Keratinocyte (primary cell): ENCODE measurements around the gene SPATA16.

Experiments
- EZH2 ChIP-seq: IDR thresholded peaks from one replicate; pipeline ENCODE4 v1.6.1; 2012; ENCODE audit warnings: inconsistent platforms, mild to moderate bottlenecking, low read length, moderate library complexity
- TF ChIP-seq, protein P1 (sequence below), 3 experiments: IDR thresholded peaks in 1 of 3; conservative IDR thresholded peaks in 1 of 3; optimal IDR thresholded peaks in 1 of 3; 2 replicates in 2 of 3; 3 replicates in 1 of 3; pipeline versions ENCODE3 to v1.5.1; 2011; ENCODE audit warnings: low read length in 3 of 3, mild to moderate bottlenecking in 3 of 3, moderate library complexity in 2 of 3, control low read depth in 1 of 3, inconsistent platforms in 1 of 3; ENCODE audit not compliant: insufficient read depth in 2 of 3; ENCODE audit errors: extremely low read depth in 1 of 3

DNA sequence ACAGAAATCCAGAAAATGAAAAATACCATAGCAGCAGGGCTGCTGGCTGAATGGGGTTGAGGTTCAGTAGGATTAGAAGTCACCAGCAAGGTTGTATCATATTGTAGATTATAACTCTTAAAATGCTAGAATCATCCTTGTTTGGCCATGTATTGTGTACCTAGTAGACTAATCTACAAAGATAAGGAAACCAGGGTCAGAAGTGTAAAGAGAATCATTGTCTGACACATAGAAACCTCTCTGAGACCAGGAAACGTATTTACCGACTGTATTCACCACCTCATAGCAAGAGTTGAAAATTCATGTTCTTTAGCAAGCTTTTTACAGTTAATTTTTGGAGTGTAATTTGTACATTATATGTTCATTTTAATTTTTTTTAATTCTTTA is 221.7 kb downstream of the SPATA16 start:
- TF ChIP-seq EZH2: no peak
- TF ChIP-seq, protein P1, sequence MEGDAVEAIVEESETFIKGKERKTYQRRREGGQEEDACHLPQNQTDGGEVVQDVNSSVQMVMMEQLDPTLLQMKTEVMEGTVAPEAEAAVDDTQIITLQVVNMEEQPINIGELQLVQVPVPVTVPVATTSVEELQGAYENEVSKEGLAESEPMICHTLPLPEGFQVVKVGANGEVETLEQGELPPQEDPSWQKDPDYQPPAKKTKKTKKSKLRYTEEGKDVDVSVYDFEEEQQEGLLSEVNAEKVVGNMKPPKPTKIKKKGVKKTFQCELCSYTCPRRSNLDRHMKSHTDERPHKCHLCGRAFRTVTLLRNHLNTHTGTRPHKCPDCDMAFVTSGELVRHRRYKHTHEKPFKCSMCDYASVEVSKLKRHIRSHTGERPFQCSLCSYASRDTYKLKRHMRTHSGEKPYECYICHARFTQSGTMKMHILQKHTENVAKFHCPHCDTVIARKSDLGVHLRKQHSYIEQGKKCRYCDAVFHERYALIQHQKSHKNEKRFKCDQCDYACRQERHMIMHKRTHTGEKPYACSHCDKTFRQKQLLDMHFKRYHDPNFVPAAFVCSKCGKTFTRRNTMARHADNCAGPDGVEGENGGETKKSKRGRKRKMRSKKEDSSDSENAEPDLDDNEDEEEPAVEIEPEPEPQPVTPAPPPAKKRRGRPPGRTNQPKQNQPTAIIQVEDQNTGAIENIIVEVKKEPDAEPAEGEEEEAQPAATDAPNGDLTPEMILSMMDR (optimal IDR thresholded peaks at IDR 0.05 in 1 of 3, IDR thresholded peaks at IDR 0.05 in 1 of 3, conservative IDR thresholded peaks at IDR 0.05 in 1 of 3; ENCODE audit: extremely low read depth in 1 of 3, insufficient read depth in 2 of 3, low read length in 3 of 3): no peak
